Measurements from ENCODE around the gene NRCAM.

Gene NRCAM

DNA sequence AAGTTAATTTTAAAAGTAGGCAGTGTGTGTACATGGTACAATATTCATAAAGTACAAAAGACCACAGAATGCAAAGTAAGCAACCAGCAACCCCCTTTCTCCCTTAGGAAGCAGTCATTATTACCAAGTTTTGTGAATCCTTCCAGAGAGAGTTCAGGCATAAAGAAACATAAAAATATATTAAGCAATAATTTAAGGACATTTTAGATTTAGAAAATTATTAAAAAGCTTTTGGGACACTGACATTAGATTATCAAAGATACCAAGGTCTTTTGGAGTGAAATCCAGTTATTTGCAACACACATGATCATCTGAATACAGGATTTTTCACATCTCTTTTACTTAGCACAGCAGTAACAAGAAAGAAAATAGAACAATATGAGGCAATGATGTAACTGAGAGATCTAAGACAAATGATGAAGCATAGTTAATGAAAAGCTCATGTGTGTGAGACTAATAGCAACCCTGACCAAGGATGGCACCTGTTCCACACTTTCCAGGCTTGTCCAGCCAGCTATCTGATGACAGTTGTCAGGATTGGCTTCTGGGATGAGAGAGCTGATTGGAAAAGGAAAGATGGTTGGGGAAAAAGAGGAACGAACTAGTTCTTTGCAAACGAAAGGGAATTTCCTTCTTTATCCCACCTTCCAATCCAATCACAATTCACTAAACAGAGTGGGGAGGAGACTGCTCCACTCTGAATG lies 210.6 kb downstream of the NRCAM start:
- DNase-seq (ENCODE audit: low spot score) = no peak

DNA sequence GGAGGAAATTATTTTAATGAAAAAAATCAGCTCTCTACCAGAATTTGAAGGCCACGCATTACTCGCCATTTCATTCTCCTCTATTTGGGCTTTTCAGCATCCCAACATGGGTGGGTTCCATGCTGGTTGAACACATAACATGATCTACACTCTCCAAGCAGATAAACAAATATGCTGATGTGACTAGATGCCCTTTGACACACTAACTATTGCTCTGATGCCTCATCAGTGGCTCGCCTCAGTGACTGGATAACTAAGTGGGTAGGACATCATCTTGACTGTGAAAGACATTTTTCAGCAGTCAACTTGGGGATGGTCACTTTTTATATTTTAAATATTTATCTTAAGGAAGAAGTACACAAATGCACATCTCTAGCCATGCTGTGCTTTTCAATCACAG lies 212.1 kb downstream of the NRCAM start:
- no peak for DNase-seq (ENCODE audit: low spot score)

DNA sequence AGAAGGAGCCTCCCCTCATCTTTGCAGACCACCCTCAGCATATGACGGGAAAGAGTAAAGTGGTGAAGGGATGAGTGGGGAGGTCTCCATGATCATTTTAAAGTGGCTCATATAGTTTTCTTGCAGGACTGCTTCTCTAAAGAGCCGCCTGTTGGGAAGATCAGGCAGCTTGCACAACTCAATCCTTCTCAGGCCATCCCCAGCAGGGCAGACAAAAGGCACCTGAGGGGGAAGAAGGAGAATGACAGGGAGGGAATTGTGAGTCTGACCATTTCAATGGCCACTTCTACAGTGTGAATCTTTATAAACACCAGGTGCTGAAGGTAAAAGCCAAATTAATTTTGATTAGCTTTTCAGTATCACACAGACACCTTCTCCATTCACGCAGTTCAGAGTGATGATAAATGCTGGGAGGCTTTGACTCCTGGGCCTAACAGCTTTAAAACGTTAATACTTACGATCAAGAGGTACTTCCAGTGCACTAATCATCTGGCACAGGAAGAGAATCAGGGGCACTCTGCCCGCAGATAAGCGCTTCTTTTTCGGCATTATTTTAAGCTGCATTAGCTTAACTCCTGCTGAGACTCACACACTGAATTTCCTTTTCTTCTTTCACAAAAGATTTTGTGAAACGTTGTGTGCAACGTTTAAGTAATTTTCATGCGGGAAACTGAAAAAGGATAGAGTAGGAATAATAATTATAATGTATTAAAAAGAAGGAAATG lies 216.6 kb downstream of the NRCAM start:
- no peak for DNase-seq (ENCODE audit: low spot score)

DNA sequence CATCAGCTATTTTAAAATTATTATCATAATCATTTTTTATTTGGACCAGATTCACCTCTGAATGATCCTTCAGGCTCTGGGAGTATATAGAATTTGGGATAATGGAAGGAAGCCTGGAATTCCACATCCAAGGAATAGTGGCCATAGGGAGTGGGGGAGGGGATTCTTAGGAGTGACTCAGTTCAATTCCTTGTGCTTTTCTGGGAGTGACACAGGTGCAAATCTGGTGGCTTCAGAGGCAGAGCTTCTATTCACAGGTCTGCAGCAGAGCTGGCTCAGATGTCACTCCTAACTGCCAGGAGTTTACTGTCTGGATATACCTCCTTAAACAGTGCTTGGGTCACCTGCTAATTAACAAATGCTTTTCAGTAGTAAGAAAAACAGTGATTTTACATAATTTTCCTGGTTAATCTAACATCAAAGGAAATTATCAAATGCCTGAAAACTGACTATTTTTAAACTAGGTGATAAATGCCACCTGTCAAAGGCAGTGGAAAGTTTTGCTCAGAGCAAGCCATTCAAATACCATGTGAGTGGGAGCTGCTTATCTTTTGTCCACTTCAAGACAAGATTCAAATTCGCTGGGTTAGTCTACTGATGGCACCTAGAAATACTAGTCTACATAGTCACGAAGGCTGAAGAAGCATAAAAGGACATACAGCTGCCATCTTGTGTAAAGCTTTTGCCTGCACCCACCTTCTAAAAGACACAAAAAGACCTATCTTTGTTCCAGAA lies 219.4 kb downstream of the NRCAM start:
- DNase-seq (ENCODE audit: low spot score) = no peak

DNA sequence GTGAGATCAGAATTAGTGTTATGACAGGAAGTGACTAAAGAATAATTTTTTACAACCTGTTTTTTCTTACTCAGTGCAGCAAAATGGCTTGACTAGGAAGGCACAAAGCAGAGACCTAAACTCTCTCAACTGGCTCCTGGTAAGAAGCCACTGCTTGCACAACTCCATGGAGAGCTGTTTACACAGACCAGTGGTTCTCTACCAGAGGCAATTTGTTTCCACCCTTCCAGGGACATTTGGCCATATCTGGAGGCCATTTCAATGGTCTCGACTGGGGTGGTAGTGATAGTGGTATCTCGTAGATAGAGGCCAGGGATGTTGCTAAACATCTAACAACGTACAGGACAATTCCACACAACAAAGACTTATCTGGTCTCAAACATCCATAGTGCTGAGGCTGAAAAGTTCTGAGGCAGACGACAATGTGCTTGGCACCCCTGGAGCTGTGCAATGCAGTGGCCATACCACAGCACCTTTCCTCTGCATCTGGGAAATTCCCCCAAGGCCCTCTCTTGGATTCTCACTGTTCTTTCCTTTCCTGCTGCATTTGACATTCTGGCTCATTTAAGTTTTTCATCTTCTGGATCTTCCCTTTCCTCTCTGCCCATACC lies 220.7 kb downstream of the NRCAM start:
- peak; percentile 31 for DNase-seq (ENCODE audit: low spot score)

DNA sequence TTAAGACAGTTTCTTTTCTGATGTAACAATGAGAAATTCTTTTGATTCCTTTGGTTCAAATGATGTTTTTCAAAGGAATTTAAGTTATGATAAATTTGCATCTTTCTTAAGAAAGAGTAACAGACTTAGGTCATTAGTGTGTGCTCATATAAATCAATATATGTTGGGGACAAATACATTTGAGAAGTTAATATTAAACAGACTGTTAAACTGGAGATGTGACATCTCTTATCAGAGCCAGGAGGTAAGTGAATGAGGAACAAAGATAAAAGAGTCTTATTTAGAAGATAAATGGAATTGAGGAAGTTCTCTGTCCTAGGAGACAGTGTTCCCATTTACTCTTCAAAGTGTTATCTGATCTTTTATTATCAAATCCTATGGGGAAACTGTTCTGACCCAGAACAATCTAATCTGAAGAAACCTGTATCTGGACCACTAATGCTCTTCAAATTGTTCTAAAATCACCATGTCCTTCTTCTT lies 221.2 kb downstream of the NRCAM start:
- no peak for DNase-seq (ENCODE audit: low spot score)

DNA sequence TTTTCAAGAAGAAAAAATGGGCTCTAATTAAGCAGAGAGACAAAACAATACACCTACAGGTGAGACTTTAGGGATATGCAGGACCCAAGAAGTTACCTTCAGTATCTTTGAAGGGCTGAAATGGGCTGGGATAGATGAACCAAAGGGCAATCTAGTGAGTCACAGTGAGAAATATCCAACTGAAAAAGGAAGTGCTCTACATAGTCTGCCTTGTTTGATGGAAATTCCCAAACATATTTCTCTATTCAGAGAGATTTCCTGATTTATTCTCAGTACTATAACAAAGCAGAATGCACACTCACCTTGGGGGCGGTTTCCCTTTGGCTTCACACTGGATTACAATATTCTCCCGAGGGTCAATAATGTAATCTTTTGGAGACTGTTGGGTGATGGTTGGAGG lies 222.0 kb downstream of the NRCAM start:
- DNase-seq (ENCODE audit: low spot score) = peak; percentile 21

DNA sequence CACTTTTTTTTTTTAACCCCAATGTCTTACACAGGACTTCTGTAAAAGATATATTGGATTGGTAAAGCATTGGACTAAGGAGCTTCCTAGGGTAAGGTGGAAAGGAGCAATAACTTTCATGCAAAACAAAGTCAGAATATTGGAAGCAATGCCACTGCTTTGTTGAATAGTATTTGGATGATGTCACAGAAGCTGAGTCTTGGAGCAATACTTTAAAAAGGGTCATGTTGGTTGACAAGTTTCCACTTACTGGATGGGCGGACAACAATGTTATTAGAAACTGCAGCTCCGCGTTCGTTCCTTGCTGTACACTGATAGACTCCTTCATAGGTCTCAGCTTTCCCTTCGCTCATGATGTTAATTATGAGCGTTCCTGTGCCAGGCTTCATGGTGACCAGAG lies 224.2 kb downstream of the NRCAM start:
- DNase-seq (ENCODE audit: low spot score) = no peak

DNA sequence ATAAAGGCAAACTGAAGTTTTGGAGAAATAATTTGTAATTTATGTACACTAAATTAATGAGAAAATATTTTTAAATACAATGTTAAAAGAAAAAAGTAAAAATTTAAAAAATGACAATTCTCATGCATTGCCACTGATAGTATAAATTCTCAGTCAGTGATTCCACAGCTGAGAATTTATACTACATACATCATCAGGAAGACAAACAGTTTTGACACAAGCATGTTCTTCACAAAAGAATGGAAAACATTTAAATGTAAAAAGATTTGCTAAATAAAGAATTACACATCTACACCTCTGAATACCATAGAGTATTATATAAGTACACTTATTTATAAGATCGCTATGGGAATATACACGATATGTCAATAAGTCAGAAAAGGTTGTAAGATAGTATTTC lies 225.0 kb downstream of the NRCAM start:
- DNase-seq (ENCODE audit: low spot score) = no peak

DNA sequence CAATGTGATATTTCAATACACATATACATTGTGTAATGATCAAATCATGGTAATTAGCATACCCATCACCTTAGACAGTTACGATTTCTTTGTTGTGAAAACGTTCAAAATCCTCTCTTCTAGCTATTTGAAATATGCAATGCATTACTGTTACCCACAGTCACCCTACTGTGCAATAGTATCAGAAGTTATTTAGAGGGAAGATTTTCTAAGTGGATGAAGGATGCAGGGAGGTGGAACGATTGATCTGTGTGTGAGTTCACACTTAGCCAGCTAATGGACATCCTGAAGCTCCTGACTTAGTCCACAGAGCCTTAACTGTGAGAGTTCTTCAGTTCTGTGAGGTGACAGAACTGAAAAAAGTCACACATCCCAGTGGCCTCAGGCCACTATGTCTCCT lies 228.9 kb downstream of the NRCAM start:
- no peak for DNase-seq (ENCODE audit: low spot score)

DNA sequence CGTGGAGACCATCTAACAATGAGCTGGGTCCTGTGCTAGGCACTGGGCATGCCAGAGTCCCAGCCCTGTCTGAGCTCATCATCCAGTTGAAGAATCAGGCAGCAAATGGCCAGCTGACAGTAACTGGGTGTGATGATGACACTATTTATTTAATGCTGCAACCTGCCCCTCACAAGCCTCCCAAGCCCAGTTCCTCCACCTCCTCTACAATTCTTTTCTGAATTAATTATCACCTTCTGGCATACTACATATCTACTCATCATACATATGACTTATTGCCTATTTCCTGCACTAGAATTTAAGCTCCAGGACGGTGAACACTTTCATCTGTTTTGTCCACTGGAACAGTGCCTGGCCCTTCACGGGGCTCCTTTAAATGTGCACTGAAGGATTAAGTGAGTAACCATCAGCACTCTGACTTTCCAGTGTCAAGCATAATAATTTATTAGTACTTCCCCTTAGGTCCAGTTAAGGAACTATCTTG lies 229.4 kb downstream of the NRCAM start:
- DNase-seq (ENCODE audit: low spot score) = no peak

DNA sequence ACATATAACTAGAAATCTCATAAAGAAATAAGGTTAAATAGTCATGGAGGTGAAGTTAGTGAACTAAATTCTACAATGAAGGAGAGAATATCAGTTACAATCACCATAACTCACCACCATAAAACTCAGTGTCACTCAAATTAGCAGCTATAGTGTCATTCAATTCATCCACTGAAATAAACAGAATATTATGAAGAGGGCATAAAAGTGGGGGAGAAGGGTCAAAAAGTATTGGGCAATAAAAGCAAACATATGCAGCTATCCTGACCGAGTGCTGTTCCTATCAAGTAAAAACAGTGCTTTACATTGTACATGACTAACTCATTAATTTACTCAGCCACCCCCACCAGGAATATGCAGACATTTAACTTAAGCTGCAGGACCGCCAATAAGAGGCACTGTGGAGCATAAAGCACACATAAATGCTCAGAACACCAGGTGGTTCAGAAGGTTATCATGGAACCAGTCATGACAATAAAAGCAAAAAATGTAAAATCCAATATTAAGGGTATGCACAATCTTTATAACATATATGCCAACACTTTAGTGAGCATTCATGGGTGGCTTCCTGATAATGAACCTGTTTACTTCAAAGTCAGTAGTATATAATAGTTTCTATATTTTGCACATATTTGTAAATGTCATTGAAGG lies 230.6 kb downstream of the NRCAM start:
- DNase-seq (ENCODE audit: low spot score) = no peak

DNA sequence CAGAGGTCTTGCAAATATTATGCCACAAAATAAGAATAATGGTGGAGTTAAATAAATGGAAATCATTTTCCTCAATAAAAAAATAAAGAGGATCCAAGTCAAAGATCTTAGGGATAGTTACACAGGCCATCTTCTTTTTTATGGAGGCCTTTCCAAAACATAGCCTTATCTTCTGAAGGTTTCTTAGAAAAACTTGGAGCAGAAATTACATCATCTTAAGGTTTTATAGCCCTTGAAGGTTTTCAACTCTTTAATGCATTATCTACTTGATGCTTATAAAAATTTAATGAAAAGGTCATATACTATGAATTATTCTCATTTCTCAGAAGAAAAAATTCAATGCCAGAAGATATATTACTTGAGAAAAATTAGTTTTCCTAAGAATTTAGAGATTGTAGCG lies 231.8 kb downstream of the NRCAM start:
- no peak for DNase-seq (ENCODE audit: low spot score)

DNA sequence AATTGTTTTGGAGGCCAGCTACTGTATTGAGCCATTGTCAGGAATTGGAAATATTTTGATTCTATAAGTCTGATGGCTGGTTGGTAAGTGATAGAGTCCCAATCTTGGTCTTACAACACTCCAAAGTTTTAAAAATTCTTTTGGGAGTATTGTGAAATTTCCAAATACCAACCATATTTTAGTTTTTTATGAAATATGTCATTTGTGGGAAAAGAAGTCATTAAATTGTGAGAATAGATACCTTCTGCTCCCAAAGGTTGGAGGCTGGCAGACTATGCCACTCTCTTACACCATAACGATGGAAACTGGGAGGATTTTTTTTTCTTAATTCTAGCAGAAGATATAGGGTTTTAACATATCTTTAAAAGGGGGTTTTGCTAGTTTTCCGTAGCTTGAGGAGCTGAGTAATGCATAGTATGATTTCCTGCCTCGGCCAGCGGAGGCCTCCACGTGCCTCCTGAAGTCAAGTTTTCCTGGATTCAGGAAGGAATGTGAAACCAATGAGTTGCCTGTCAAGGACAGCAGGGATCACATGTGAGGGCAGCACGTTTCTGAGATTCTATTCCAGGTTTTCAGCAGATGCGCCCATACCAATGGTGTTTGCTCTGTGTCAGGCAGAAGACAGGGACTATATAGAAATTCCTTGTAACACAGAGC lies 233.9 kb downstream of the NRCAM start:
- DNase-seq (ENCODE audit: low spot score) = no peak

DNA sequence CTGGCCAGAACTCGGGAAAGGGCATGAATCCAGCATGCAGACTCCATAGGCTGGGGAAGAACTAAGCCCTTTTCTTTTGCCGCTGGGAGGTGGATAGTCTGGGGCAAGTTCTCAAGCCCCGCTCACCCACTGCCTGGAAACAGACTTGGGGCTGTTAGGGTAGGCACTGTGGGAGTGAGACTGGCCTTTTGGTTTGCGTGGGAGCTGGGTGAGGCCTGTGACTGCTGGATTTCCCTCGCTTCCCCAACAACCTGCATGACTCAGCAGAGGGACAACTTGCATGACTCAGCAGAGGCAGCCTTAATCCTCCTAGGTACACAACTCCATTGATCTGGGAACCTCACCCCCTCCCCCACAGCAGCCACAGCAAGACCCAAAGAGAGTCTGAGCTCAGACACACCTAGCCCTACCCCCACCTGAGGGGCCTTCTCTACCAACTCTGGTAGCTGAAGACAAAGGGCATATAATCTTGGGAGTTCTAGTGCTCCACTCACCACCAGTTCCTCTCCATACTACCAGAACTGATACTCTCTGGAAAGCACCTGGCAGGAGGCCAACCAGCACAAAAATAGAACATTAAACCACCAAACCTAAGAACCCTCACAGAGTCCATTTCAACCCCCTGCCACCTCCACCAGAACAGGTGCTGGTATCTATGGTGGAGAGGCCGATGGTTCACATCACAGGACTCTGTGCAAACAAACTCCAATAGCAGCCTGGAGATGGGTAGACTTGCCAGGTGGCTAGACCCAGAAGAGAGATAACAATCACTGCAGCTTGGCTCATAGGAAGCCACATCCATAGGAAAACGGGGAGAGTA lies 244.6 kb downstream of the NRCAM start:
- DNase-seq (ENCODE audit: low spot score) = no peak

DNA sequence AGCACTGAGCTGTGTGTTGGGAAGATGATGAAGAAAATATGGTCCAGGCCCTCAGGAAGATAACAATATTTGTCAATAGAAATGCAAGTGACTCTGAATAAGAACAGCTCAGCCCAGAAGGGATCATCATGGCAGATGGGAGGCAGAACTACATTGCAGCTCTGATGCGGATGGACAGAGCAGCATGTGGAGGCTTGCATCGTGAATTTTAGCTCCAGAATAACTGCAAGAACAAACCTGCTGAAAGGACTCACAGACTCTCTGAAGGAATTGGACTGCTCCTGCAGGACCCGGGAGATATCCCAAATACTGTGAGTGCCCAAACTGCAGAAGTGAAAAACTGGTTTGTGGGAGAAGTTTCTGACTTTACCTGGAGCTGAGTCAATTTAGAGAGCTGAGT lies 245.4 kb downstream of the NRCAM start:
- no peak for DNase-seq (ENCODE audit: low spot score)

DNA sequence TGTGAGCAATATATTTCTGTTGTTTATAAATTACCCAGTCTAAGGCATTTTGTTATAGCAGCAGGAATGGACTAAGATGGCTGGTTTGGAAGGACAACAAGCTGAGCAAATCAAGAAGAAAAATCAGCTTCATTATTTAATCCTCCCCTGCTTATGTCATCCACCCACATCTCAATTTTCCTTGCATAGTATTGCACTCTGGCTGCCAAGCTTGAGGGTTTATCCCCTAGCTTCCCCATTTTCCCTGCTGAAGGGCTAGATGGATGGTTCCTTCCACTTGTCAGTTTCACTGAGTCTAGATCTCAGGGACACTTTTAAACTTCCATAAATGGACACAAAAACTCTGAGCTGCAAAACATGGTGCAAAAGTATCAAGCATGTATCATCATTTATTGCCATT lies 250.9 kb downstream of the NRCAM start:
- DNase-seq (ENCODE audit: low spot score) = no peak

DNA sequence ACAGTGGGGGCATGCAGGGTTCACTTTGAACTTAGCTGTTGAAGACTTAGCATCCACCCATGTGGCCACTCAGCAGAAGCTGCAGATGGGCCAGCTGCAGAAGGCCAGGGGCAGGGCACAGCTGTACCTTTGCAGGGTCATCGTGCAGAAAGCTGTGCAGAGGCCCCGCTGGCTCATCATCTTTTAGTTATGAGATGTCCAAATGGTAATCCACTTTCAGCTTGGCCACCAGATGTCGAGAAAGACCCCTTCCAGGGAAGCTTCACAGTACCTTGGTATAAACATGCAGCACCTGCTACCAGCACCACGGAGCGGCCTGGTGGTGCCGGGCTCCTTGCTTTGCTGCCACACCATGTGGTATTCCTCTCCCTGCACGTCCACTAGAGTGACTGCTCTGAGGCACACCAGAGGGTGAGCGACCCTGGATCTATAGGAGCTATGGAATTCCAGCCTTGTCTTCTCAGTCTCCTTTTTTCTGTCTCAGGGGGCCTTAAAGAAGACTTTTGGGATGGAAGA lies 251.9 kb downstream of the NRCAM start:
- no peak for DNase-seq (ENCODE audit: low spot score)

DNA sequence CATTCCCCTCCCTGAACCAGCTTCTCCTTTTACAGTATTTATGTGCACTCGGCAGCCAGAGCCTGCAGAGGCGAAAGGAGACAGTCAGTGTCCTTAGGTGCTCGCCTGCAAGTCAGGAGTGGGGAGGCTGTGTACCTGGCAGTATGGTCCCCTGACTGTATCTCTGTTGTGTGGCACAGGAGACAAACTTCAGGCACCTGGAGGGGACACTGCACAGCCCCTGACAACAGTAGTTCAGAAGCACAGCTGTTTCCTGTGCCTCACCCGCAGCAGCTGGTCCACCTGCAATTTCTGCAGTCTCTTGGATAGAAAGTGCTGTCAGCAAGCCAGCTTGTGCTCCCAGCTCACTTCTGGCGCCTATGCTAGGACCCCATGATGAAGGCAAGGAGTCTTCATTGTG lies 252.7 kb downstream of the NRCAM start:
- DNase-seq (ENCODE audit: low spot score) = no peak

DNA sequence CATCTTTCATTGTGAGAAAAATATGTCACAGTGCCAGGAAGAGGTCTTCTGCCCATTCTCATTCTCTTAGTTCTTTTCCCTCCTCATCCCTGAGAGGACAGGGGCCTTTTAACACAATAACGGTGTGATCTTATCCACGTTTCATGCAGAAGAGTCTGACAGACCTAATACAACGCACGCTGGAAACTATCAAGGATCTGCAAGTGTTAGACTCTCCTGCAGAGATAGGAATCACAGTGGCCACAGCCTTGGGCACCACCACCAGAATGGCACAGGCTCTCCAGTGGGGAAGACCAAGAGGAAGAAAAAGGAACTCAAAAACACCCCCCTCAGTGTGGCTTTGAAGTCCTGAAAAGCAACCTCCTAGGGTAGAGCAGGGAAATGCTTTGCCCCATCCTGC lies 253.5 kb downstream of the NRCAM start:
- DNase-seq (ENCODE audit: low spot score) = no peak
